Body of pancreas (tissue), 4 donors: ENCODE measurements around the gene SLC9A9. TPM values are rescaled to one million over a fixed set of nuclear protein-coding genes. Genes with fewer than 3 reads are reported as not detected.

Source experiments
- ATAC-seq: fragments of 150-250 bp; one replicate; pipeline ENCODE4 v1.9.1; 2016
- DNase-seq, 4 donors: peaks; one replicate each; pipeline ENCODE4 v3.0.0-alpha.2; 2019
- H3K27ac ChIP-seq, 4 donors: fragments of 200-600 bp; sonication (generic); 1 replicate in 3 of 4; 2 replicates in 1 of 4; pipeline versions ENCODE4 v1.5.1 to v1.6.1; 2016 to 2019; ENCODE audit warnings: mild to moderate bottlenecking in 1 of 4, mixed read lengths in 1 of 4, moderate library complexity in 1 of 4
- H3K27me3 ChIP-seq, 2 donors: fragments of 200-600 bp; sonication (generic); one replicate each; pipeline ENCODE4 v1.6.0; 2016; ENCODE audit warnings: mild to moderate bottlenecking in 1 of 2
- H3K36me3 ChIP-seq, 2 donors: fragments of 200-600 bp; sonication (generic); replicated peaks in 1 of 2; 2 replicates each; pipeline ENCODE4 v1.5.1; 2016; ENCODE audit warnings: low read depth in 2 of 2; ENCODE audit not compliant: insufficient read depth in 1 of 2
- H3K4me1 ChIP-seq: fragments of 200-600 bp; sonication (generic); one replicate; pipeline ENCODE4 v1.6.0; 2016
- H3K4me3 ChIP-seq, 2 donors: fragments of 200-600 bp; sonication (generic); 1 replicate in 1 of 2; 2 replicates in 1 of 2; pipeline ENCODE4 v1.5.1; 2016 to 2019
- H3K9me3 ChIP-seq, 3 donors: fragments of 200-600 bp; sonication (generic); 1 replicate in 2 of 3; 2 replicates in 1 of 3; pipeline ENCODE4 v1.5.1; 2016
- POLR2A ChIP-seq, 3 donors: fragments of 450-650 bp; IDR thresholded peaks; one replicate each; pipeline ENCODE4 v1.6.1; 2016; ENCODE audit warnings: antibody characterized with exemption in 3 of 3, mild to moderate bottlenecking in 2 of 3
- WGBS, 2 donors: methylation state at CpG; one replicate each; pipeline ENCODE4 v1.1.5; 2017; 5-methylcytosine and 5-hydroxymethylcytosine counted together
- intact Hi-C: fragments of 100-400 bp; cut with DNase I; formaldehyde crosslinking; loops from one replicate; pipeline ENCODE4 v1.15.1; 2023
- total RNA-seq, 2 donors: library from RNA; depleted of rRNA; stranded (reverse); fragments of >200 nt; gene quantifications; one replicate each; pipeline ENCODE4 v1.1.0, GENCODE V29; 2016
- TF ChIP-seq, protein P1 (sequence below), 7 experiments: fragments of 450-650 bp in 4 of 7; fragments of 200-600 bp in 3 of 7; sonication (generic) in 3 of 7; IDR thresholded peaks; one replicate each; pipeline ENCODE4 v1.5.1; 2016 to 2019; ENCODE audit warnings: antibody characterized with exemption in 7 of 7

The SLC9A9 gene
- total RNA-seq, 2 donors from 2014 or later: 1.6 to 2.3 TPM

DNA sequence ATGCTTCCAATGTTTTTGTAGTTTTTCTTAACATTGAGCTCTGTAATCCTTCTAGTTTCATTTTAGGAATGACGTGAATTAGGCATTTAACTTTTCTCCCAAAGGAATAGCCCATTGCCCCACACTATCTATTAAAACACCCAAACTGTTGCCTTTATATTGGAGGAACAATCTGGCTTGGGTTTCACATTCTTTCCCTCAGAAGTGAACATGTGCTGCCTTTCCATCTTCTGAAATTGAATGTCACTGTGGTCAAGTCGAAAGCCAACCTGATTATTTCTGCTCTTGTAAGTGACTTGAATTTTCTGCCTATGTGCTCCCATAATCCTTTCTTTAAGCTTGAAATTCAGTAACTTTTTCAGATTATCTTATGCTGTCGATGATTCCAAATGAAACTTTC is 214.5 kb downstream of the SLC9A9 start:
- ATAC-seq (no peak), DNase-seq (no peak)
- Histone ChIP-seq H3K27ac (no peak overlapping the region), H3K9me3 (no peaks in the 10 kb centered on the region), H3K4me1 (no peaks in the 10 kb centered on the region), H3K4me3 (no peak overlapping the region), H3K36me3 (no peaks in the 10 kb centered on the region), H3K27me3 (no peaks in the 10 kb centered on the region)
- TF ChIP-seq, protein P1, sequence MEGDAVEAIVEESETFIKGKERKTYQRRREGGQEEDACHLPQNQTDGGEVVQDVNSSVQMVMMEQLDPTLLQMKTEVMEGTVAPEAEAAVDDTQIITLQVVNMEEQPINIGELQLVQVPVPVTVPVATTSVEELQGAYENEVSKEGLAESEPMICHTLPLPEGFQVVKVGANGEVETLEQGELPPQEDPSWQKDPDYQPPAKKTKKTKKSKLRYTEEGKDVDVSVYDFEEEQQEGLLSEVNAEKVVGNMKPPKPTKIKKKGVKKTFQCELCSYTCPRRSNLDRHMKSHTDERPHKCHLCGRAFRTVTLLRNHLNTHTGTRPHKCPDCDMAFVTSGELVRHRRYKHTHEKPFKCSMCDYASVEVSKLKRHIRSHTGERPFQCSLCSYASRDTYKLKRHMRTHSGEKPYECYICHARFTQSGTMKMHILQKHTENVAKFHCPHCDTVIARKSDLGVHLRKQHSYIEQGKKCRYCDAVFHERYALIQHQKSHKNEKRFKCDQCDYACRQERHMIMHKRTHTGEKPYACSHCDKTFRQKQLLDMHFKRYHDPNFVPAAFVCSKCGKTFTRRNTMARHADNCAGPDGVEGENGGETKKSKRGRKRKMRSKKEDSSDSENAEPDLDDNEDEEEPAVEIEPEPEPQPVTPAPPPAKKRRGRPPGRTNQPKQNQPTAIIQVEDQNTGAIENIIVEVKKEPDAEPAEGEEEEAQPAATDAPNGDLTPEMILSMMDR (IDR thresholded peaks at IDR 0.05): no peak
- TF ChIP-seq POLR2A (IDR thresholded peaks at IDR 0.05): no peak
- WGBS, 2 donors: 82 to 83% methylated on average over 3 of the region's 3 CpGs
- intact Hi-C loops: no loop called here

DNA sequence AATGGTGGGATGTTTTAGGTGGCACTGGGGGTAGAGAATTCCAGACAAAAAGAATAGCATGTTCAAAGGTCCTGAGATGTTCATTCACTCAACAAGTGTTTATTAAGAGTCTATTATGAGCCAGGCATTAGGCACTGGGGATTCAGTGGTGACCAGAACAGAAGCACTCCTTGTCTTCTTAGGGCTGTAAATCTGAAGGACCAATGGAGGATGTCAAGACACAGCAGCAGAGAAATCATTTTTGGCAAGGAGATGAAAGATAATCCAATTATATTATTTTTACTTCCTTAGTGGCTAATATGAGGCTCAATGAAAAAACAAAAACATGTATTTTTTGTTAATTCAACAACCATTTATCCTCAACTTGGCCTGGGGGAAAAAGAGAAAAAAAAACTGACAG is 218.5 kb downstream of the SLC9A9 start:
- H3K36me3 ChIP-seq: no peaks in the 10 kb centered on the region
- ATAC-seq: no peak
- no peaks in the 10 kb centered on the region for H3K4me1 ChIP-seq
- TF ChIP-seq POLR2A (IDR thresholded peaks at IDR 0.05): no peak
- TF ChIP-seq, protein P1 (IDR thresholded peaks at IDR 0.05): no peak
- no peak for DNase-seq
- no peaks in the 10 kb centered on the region for H3K27me3 ChIP-seq
- no peak overlapping the region for H3K27ac ChIP-seq
- no peak overlapping the region for H3K4me3 ChIP-seq
- no peaks in the 10 kb centered on the region for H3K9me3 ChIP-seq
- intact Hi-C loops: no loop called here

DNA sequence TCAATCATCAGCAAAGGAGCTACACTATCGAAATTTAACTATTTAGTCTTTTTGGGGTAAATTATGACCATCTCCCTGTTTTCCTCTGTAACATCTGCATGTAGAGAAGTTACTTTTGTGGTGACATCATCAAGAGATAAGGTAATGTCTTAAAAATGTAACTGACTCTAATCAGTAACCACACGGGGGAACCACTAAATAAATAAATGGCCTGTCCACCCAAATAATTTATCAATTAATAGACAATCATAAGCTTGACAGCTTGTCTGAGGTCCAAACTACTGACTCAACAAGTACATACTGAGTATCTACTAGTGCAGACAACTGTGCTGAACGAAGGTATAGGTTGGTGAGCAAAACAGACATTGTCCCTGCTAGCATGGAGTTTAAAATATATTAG is 219.3 kb downstream of the SLC9A9 start:
- no peak overlapping the region for H3K27ac ChIP-seq
- no peak for DNase-seq
- H3K4me3 ChIP-seq: no peak overlapping the region
- no peaks in the 10 kb centered on the region for H3K36me3 ChIP-seq
- WGBS, 2 donors: 39 to 47% methylated on average over 3 of the region's 3 CpGs
- no peak for TF ChIP-seq POLR2A (IDR thresholded peaks at IDR 0.05)
- TF ChIP-seq, protein P1 (IDR thresholded peaks at IDR 0.05): no peak
- no peaks in the 10 kb centered on the region for H3K27me3 ChIP-seq
- no peak for ATAC-seq
- intact Hi-C loops: no loop called here
- H3K9me3 ChIP-seq: no peaks in the 10 kb centered on the region
- H3K4me1 ChIP-seq: no peaks in the 10 kb centered on the region

DNA sequence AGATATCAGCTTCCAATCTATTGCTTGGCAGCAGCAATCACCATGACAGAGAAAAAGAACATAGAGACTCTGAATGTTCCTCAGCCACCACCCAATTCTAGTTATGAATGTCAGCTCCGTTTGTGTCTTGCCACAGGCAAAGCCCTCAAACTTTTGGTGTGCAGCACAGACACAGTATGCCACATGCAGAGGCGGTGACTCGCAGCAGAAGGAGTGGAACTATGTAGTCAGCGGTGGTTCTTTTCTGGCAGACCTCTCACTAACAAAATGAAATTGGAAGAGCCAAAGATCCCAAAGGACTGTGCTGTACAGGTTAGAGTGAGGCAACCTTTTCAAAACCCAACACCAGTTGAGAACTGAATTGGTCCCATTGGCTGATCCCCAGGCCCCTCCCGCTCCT is 220.9 kb downstream of the SLC9A9 start:
- Histone ChIP-seq H3K27ac (no peak overlapping the region), H3K4me1 (no peaks in the 10 kb centered on the region), H3K27me3 (no peaks in the 10 kb centered on the region), H3K4me3 (no peak overlapping the region), H3K36me3 (no peaks in the 10 kb centered on the region), H3K9me3 (no peaks in the 10 kb centered on the region)
- DNase-seq (no peak), ATAC-seq (no peak)
- intact Hi-C loops: no loop called here
- 89 to 97% methylated on average over 5 of the region's 5 CpGs for WGBS, 2 donors
- no peak for TF ChIP-seq POLR2A (IDR thresholded peaks at IDR 0.05)
- TF ChIP-seq, protein P1 (IDR thresholded peaks at IDR 0.05): no peak

DNA sequence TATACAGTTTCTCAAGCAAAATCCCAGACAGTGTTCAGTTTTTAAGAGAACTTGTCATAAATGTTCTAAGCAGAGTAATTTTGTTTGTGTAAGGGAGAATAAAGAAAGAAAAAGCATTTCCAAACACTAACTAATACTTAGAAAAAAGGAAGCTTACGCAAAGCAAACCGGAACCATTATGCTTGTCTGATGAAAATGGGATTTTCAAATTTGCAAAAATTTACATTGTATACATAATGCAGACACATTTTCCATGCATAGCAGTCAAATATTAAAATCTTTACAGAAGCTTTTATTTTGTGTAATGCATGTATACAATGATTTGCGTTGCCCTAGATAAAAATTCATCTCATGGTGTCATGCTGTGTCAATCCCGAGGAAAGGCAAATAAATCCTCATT is 229.0 kb downstream of the SLC9A9 start:
- no peaks in the 10 kb centered on the region for H3K27me3 ChIP-seq
- no peak for TF ChIP-seq POLR2A (IDR thresholded peaks at IDR 0.05)
- TF ChIP-seq, protein P1 (IDR thresholded peaks at IDR 0.05): no peak
- no peak for ATAC-seq
- 76 to 81% methylated on average over 4 of the region's 4 CpGs for WGBS, 2 donors
- no peak overlapping the region for H3K4me3 ChIP-seq
- H3K4me1 ChIP-seq: no peaks in the 10 kb centered on the region
- intact Hi-C loops: no loop called here
- H3K27ac ChIP-seq: no peak overlapping the region
- no peak for DNase-seq
- no peaks in the 10 kb centered on the region for H3K9me3 ChIP-seq
- H3K36me3 ChIP-seq: no peaks in the 10 kb centered on the region
